Measurements from ENCODE around the gene TMEM129.
"Not testable (repeated sequence)": the region's sequence is repeated elsewhere in the genome, so short reads cannot be mapped to it uniquely, and the experiment has no call there.

TMEM129 gene

GRCh38 chr4:1718095-1718850 is 2.9 kb downstream of the TMEM129 start:
- peak in 1 of 2 experiments; percentile 50 for DNase-seq

GRCh38 chr4:1717129-1718094 is 3.7 kb downstream of the TMEM129 start:
- DNase-seq, result peak; percentile 75 to 93

GRCh38 chr4:1716065-1716945 is 4.8 kb downstream of the TMEM129 start:
- peak in 1 of 2 experiments; percentile 29 for DNase-seq

GRCh38 chr4:1715002-1715758 is 5.9 kb downstream of the TMEM129 start:
- no peak for DNase-seq

- peak in 1 of 2 experiments; percentile 20 for DNase-seq
Measured at GRCh38 chr4:1714303-1715001, 6.7 kb downstream of the TMEM129 start.

- DNase-seq, result peak in 1 of 2 experiments; percentile 65
Measured at GRCh38 chr4:1713003-1713851, 7.9 kb downstream of the TMEM129 start.

GRCh38 chr4:1712216-1713002 is 8.7 kb downstream of the TMEM129 start, which contains the start of gene SLBP:
Gene SLBP (minus strand): TSS chr4:1712319. CDS start chr4:1712188, 131 bp downstream.
- peak; percentile 97 for DNase-seq

GRCh38 chr4:1711571-1712215 is 9.4 kb downstream of the TMEM129 start:
- DNase-seq, result peak in 1 of 2 experiments; percentile 50

- no peak for DNase-seq
Measured at GRCh38 chr4:1711055-1711570, 10.0 kb downstream of the TMEM129 start.

GRCh38 chr4:1708581-1708980 is 12.5 kb downstream of the TMEM129 start:
- DNase-seq, result no peak

GRCh38 chr4:1706358-1706757 is 14.8 kb downstream of the TMEM129 start:
- no peak for DNase-seq

- no peak for DNase-seq
Measured at GRCh38 chr4:1705732-1706131, 15.4 kb downstream of the TMEM129 start.

GRCh38 chr4:1703867-1704266 is 17.3 kb downstream of the TMEM129 start:
- DNase-seq, result no peak

GRCh38 chr4:1701671-1702070 is 19.5 kb downstream of the TMEM129 start:
- DNase-seq, result not testable (repeated sequence)

GRCh38 chr4:1695913-1696312 is 25.2 kb downstream of the TMEM129 start:
- DNase-seq, result no peak

- peak; percentile 76 to 79 for DNase-seq
Measured at GRCh38 chr4:1693131-1693896, 27.8 kb downstream of the TMEM129 start.

- DNase-seq, result no peak
Measured at GRCh38 chr4:1691737-1692373, 29.3 kb downstream of the TMEM129 start.
